Lower leg skin (tissue), 3 donors: Measurements from ENCODE around the gene WNT9B.

ENCODE experiments used
- POLR2A ChIP-seq, 2 donors: fragments of 450-650 bp; IDR thresholded peaks; one replicate each; pipeline ENCODE4 v1.6.1; 2016 to 2017; ENCODE audit warnings: antibody characterized with exemption in 2 of 2, mild to moderate bottlenecking in 1 of 2, moderate library complexity in 1 of 2
- TF ChIP-seq, protein P1 (sequence below), 3 donors: fragments of 450-650 bp; IDR thresholded peaks; one replicate each; pipeline ENCODE4 v1.5.1; 2016; ENCODE audit warnings: antibody characterized with exemption in 3 of 3, mild to moderate bottlenecking in 3 of 3, moderate library complexity in 2 of 3

GRCh38 chr17:46898860-46899259 is 47.5 kb downstream of the WNT9B start:
- TF ChIP-seq, protein P1, sequence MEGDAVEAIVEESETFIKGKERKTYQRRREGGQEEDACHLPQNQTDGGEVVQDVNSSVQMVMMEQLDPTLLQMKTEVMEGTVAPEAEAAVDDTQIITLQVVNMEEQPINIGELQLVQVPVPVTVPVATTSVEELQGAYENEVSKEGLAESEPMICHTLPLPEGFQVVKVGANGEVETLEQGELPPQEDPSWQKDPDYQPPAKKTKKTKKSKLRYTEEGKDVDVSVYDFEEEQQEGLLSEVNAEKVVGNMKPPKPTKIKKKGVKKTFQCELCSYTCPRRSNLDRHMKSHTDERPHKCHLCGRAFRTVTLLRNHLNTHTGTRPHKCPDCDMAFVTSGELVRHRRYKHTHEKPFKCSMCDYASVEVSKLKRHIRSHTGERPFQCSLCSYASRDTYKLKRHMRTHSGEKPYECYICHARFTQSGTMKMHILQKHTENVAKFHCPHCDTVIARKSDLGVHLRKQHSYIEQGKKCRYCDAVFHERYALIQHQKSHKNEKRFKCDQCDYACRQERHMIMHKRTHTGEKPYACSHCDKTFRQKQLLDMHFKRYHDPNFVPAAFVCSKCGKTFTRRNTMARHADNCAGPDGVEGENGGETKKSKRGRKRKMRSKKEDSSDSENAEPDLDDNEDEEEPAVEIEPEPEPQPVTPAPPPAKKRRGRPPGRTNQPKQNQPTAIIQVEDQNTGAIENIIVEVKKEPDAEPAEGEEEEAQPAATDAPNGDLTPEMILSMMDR (IDR thresholded peaks at IDR 0.05): no peak
- no peak for TF ChIP-seq POLR2A (IDR thresholded peaks at IDR 0.05)
